MG63 (cell line): ENCODE data around the gene ADCY4. TPM values are rescaled to one million over a fixed set of nuclear protein-coding genes. Genes with fewer than 3 reads are reported as not detected.

Source experiments
- total RNA-seq: library from RNA; depleted of rRNA; stranded (reverse); fragments of >200 nt; shearing (Covaris generic); gene quantifications from 2 replicates; pipeline ENCODE4 v1.2.3, GENCODE V29; 2014; ENCODE audit warnings: low replicate concordance; rRNA removed

The ADCY4 gene
- total RNA-seq, 1 experiment from 2014 or later, result not detected

Other genes starting within 250 kb of the ADCY4 start
- gene PCK2, start 240.8 kb downstream of the ADCY4 start, total RNA-seq, result 6.7 and 27.5 TPM in 2 replicates
- gene DCAF11, start 220.3 kb downstream of the ADCY4 start, total RNA-seq, result 22.7 and 64.7 TPM in 2 replicates
- gene NRL, start 220.1 kb downstream of the ADCY4 start, total RNA-seq, result 1.9 and 4.9 TPM in 2 replicates
- 0.79 TPM in 1 of 2 replicates, not detected in the other for gene FITM1, start 204.4 kb downstream of the ADCY4 start, total RNA-seq
- 37.5 and 39.3 TPM in 2 replicates for gene PSME1, start 198.9 kb downstream of the ADCY4 start, total RNA-seq
- gene EMC9, start 193.5 kb downstream of the ADCY4 start, total RNA-seq, result 7.2 and 15.7 TPM in 2 replicates
- gene PSME2, start 188.5 kb downstream of the ADCY4 start, total RNA-seq, result 84.9 and 111 TPM in 2 replicates
- 39.6 and 52.1 TPM in 2 replicates for gene RNF31, start 187.6 kb downstream of the ADCY4 start, total RNA-seq
- 15.8 and 26.4 TPM in 2 replicates for gene IRF9, start 173.8 kb downstream of the ADCY4 start, total RNA-seq
- 0.66 and 2.1 TPM in 2 replicates for gene REC8, start 163.0 kb downstream of the ADCY4 start, total RNA-seq
- 41.0 and 60.5 TPM in 2 replicates for gene IPO4, start 146.3 kb downstream of the ADCY4 start, total RNA-seq
- 25.2 and 39.3 TPM in 2 replicates for gene TM9SF1, start 139.6 kb downstream of the ADCY4 start, total RNA-seq
- gene TSSK4, start 129.4 kb downstream of the ADCY4 start, total RNA-seq, result not detected in 2 replicates
- gene CHMP4A, start 121.6 kb downstream of the ADCY4 start, total RNA-seq, result 20.0 and 75.5 TPM in 2 replicates
- 2.5 and 4.5 TPM in 2 replicates for gene MDP1, start 119.0 kb downstream of the ADCY4 start, total RNA-seq
- gene NEDD8, start 102.7 kb downstream of the ADCY4 start, total RNA-seq, result 138 and 173 TPM in 2 replicates
- 54.0 and 60.9 TPM in 2 replicates for gene GMPR2, start 102.1 kb downstream of the ADCY4 start, total RNA-seq
- 23.6 and 36.7 TPM in 2 replicates for gene TINF2, start 92.4 kb downstream of the ADCY4 start, total RNA-seq
- gene TGM1, start 71.9 kb downstream of the ADCY4 start, total RNA-seq, result 0.86 and 2.0 TPM in 2 replicates
- gene RABGGTA, start 63.5 kb downstream of the ADCY4 start, total RNA-seq, result 1.7 and 2.6 TPM in 2 replicates
- 1.5 and 2.5 TPM in 2 replicates for gene DHRS1, start 35.3 kb downstream of the ADCY4 start, total RNA-seq
- 6.6 and 10.6 TPM in 2 replicates for gene NOP9, start 35.2 kb downstream of the ADCY4 start, total RNA-seq
- gene CIDEB, start 27.1 kb downstream of the ADCY4 start, total RNA-seq, result not detected in 2 replicates
- 0.59 and 0.82 TPM in 2 replicates for gene LTB4R2, start 24.9 kb downstream of the ADCY4 start, total RNA-seq
- 1.4 and 1.5 TPM in 2 replicates for gene LTB4R, start 23.6 kb downstream of the ADCY4 start, total RNA-seq
- not detected in 2 replicates for gene RIPK3, start 4.9 kb upstream of the ADCY4 start, total RNA-seq
- gene NFATC4, start 33.1 kb upstream of the ADCY4 start, total RNA-seq, result 4.9 and 14.5 TPM in 2 replicates
- 0.30 TPM in 1 of 2 replicates, not detected in the other for gene NYNRIN, start 63.9 kb upstream of the ADCY4 start, total RNA-seq
- gene CBLN3, start 94.6 kb upstream of the ADCY4 start, total RNA-seq, result 2.0 TPM in 1 of 2 replicates, not detected in the other
- gene KHNYN, start 94.9 kb upstream of the ADCY4 start, total RNA-seq, result 19.1 and 30.7 TPM in 2 replicates
- gene SDR39U1, start 107.7 kb upstream of the ADCY4 start, total RNA-seq, result 16.8 and 32.0 TPM in 2 replicates
- not detected in 2 replicates for gene CMA1, start 173.2 kb upstream of the ADCY4 start, total RNA-seq
- not detected in 2 replicates for gene CTSG, start 241.2 kb upstream of the ADCY4 start, total RNA-seq